ENCODE results near the gene IGDCC3.

DNA sequence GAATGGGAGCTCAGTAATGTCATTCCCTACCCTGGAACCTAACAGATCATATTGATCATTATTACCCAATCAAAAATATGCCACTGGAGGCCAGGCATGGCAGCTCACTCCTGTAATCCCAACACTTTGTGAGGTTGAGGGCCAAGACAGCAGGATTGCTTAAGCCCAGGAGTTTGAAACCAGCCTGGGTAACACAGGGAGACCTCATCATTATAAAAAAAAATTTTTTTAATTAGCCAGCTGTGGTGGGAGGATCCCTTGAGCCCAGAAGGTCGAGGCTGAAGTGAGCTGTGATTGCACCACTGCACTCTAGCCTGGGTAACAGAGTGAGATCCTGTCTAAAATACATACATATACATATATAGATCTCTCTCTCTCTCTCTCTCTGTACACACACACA, 34.8 kb upstream of the IGDCC3 start:
- TF ChIP-seq, protein P1, sequence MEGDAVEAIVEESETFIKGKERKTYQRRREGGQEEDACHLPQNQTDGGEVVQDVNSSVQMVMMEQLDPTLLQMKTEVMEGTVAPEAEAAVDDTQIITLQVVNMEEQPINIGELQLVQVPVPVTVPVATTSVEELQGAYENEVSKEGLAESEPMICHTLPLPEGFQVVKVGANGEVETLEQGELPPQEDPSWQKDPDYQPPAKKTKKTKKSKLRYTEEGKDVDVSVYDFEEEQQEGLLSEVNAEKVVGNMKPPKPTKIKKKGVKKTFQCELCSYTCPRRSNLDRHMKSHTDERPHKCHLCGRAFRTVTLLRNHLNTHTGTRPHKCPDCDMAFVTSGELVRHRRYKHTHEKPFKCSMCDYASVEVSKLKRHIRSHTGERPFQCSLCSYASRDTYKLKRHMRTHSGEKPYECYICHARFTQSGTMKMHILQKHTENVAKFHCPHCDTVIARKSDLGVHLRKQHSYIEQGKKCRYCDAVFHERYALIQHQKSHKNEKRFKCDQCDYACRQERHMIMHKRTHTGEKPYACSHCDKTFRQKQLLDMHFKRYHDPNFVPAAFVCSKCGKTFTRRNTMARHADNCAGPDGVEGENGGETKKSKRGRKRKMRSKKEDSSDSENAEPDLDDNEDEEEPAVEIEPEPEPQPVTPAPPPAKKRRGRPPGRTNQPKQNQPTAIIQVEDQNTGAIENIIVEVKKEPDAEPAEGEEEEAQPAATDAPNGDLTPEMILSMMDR (IDR thresholded peaks at IDR 0.05; ENCODE audit: insufficient read depth, low read length): no peak
- TF ChIP-seq POLR2AphosphoS5 (IDR thresholded peaks at IDR 0.05; ENCODE audit: low read depth): no peak
- TF ChIP-seq SPI1 (IDR thresholded peaks at IDR 0.05; ENCODE audit: borderline replicate concordance, low read depth): no peak
